Activated CD4-positive, alpha-beta T cell treated with anti-CD3 and anti-CD28 coated beads for 24 hours (primary cell): ENCODE results near the gene ZDHHC17.
"Not testable (repeated sequence)": the region's sequence is repeated elsewhere in the genome, so short reads cannot be mapped to it uniquely, and the experiment has no call there.

ENCODE experiments used
- DNase-seq, 2 donors: peaks; one replicate each; pipeline ENCODE4 v3.0.0-alpha.2; 2020; ENCODE audit warnings: low read depth in 2 of 2

The ZDHHC17 gene

DNA sequence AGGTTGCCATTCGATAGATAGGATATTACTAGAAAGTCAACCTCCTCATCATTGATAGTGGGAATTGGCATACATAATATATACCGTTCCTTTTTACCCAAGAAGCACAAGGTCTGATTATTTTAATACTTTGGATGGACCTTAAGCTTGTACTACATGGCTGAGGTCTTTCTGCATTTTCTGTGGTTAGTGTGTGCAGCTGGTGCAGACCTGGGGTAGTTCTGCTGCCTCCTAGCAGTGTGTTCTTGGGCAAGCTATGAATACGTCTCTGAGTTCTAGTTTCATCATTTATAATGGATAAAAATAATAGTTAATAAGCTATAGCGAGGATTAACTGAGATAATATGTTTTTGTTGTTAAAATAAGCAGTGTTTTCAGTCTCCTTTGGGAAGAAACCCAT lies 2.2 kb downstream of the ZDHHC17 start:
- no peak for DNase-seq

DNA sequence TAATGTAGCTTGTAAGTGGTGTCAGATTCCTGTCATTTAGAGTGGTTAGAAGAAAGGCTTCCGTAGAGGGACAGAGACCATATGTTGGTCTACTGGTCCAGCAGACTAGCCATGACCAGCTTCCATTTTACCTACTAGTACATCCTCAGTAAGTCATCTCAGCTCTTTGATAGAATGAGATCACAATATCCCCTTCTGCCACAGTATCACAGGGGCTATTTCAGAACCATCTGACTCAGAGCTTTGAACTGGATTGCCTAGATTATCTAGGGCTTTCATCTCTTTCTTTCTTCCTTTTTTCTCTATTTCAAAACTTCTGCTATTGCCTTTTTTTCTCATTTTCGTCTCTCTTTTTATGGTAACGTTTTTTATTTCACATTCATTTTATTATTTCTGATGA lies 4.7 kb downstream of the ZDHHC17 start:
- no peak for DNase-seq

- no peak for DNase-seq
Observed at GRCh38 chr12:76777765-76778216, 13.9 kb downstream of the ZDHHC17 start.

DNA sequence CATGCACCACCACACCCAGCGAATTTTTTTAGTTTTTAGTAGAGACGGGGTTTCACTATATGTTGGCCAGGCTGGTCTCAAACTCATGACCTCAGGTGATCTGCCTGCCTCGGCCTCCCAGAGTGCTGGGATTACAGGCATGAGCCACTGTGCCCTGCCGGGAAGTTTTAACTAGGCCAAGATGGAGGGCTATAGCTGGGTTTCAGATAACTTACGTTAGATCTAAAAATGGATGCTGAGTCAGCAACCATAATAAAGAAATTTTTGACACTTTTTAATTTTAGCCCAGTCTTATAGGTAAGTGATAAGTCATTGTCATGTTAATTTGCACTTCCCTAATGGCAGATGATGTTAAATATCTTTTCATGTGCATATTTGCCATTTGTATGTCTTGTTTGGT lies 14.4 kb downstream of the ZDHHC17 start:
- DNase-seq = no peak

GRCh38 chr12:76779310-76779709 lies 15.4 kb downstream of the ZDHHC17 start:
- not testable (repeated sequence) for DNase-seq

GRCh38 chr12:76781321-76781720 lies 17.4 kb downstream of the ZDHHC17 start:
- DNase-seq = no peak

DNA sequence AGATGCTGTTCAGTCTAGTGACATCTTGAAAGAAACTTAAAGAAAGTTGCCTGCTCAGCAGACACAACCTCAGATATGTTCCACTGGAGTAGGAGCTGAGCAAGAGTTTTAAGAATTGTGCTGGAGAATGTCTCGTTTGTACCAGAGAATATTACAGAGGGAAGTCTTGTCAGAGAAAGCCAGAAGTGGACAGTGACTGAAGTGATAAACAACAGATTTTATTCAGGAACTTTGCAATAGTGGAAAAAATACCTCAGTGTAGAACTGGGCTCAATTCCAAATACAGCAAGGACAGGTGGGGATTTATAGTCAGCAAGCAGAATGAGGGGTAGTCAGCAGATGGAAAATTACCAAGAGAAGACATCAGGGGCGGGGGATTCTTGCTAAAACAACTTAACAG lies 18.6 kb downstream of the ZDHHC17 start:
- DNase-seq = no peak

DNA sequence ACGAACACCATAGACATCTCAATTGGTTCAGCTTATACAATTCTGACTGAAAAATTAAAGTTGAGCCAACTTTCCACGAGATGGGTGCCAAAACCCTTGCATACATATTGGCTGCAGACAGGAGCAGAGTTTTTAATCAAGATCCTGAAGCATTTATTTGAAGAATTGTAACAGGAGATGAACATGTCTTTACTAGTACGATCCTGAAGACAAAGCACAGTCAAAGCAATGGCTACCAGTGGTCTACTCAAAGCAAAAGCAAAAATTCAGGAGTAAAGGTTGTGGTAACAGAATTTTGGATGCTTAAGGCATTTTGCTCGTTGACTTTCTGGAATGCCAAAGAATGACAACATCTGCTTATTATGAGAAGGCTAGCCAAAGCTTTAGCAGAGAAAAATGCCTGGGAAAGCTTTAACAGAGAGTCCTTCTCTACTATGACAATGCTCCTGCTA lies 20.7 kb downstream of the ZDHHC17 start:
- DNase-seq = no peak

- no peak for DNase-seq
Observed at GRCh38 chr12:76785407-76785806, 21.5 kb downstream of the ZDHHC17 start.

DNA sequence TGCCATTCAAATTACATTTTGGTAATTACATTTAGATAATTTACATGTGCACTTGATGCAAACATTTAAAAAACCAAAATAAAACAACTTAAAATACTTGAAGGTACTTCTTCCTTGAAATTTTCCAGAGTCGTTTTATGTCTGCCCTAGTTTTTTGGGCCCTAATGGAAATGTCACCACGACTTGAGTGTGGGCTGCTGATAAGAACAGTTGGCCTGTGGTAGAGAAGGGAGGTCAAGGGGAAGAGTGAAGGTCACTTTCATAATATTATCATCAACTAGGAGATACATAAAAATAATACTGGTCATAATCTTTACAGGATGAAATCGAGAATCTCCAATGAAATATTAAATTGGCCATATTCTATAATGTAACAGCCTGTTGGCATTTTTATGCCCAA lies 23.1 kb downstream of the ZDHHC17 start:
- DNase-seq = no peak

DNA sequence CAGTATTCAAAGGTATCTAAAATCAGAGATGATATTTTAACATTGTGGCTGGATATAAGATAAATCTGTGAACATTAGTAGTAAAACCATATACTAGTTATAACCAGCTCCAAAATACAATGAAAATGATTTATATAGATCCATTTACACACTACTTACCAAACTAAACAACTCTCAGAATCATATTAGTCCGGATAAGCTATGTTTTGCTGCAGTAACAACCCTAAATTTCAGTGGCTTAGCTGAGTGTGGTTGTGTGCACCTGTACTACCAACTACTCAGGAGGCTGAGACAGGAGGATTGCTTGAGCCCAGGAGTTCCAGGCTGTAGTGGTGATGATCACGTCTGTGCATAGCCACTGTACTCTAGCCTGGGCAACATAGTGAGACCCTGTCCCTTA lies 23.8 kb downstream of the ZDHHC17 start:
- DNase-seq = no peak

DNA sequence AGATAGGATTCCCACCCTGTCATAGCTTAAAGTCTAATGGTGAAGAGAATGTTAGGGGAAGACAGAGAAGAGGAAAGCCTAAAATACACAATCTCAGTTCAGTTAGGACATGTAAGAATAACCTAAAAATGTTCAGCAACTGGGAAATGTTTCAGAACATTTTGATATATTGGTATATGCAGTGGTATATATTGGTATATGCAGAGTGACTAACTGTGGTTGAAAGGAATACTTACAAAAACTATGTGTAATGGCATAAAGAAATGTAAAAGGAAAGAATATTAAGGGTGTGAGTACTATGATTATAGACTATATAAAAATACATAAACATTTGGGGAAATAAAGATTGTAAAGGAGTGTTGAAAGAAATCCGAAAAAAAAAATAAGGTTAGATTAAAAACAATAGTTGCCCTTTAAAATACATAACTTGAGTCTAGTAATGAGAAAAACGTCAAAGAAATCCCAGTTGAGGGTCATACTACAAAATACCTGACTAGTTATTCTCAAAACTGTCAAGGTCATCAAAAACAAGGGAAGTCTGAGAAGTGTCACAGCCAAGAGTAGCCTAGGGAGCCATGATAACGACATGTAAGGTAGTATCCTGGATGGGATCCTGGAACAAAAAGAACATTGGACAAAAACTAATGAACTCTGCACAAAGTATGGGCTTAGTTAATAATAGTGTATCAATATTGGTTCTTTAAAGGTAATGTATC lies 25.6 kb downstream of the ZDHHC17 start:
- DNase-seq = no peak

DNA sequence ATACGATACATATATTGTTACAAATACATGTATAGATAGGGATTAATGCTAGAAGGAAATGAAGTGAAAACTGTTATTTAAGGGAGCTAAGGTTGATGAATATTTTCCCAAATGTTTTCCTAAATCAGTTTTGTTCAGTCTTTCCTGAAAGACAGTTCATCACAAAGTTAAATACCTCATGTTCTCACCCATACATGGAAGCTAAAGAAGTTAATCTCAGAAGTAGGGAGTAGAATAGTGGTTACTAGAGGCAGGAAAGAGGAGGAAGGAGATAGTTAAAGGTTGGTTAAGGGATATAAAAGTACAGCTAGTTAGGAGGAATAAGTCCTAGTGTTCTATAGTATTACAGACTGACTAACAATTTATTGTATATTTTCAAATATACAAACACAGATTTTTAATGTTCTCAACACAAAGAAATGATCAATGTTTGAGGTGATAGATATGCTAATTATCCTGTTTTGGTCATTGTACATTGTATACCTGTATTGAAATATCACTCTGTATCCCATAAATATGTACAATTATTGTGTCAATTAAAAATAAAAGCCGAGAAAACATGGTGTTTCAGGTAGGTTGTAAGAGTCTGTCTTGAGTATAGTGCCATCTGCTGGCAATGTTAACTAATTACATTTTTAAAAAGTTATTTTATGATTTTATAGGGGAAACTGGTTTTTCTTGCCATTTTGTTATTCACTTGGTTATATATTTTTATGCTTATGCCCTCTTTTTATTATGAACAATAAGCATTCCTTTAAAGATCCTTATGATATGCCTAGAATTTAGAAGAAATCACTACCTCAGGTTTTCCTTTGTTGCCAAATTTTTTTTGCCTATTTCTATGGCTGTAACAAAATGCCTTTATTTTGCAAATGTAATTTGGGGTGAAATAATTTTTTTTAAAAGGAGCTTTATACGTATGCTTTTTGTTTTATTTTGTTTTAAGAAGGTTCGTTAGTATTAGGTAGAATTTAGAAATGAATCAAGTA lies 26.9 kb downstream of the ZDHHC17 start:
- DNase-seq = no peak

GRCh38 chr12:76792828-76793227 lies 28.9 kb downstream of the ZDHHC17 start:
- DNase-seq = no peak

DNA sequence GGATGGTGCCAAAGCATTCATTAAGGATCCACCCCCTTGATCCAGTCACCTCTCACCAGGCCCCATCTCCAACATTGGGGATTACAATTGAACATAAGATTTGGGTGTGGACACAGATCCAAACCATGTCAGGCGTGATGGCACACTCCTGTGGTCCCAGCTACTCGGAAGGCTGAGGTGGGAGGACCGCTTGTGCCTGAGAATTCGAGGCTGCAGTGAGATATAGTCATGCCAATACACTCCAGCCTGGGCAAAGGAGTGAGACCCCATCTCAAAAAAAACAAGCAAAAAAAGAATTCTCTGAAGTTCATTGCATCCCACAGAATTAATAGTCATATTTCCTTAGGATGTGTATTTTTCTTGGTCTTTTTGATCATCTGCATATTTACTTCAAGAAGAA lies 34.9 kb downstream of the ZDHHC17 start:
- DNase-seq = no peak

- DNase-seq = no peak
Observed at GRCh38 chr12:76799362-76799761, 35.4 kb downstream of the ZDHHC17 start.

GRCh38 chr12:76802060-76802459 lies 38.1 kb downstream of the ZDHHC17 start:
- DNase-seq = no peak

- DNase-seq = no peak
Observed at GRCh38 chr12:76804435-76804976, 40.6 kb downstream of the ZDHHC17 start.

- DNase-seq = no peak
Observed at GRCh38 chr12:76810671-76811419, 46.9 kb downstream of the ZDHHC17 start.

DNA sequence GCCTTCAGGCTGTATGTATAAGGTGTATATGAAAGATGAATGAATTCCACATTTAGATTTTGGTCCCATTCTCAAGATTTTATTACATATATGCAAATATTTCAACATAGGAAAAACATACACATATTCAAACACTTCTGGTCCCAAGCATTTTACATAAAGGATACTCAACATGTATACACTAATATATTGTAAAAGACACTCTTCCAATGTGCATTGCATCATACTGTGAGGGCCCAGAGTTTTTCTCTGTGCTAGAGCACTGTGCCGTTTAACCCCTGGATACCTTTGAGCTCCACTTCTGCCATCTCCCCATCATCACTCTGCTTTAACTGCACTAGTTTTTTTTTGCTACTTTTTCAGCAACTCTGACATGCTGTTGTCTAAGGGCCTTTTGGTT lies 48.1 kb downstream of the ZDHHC17 start:
- DNase-seq = no peak

DNA sequence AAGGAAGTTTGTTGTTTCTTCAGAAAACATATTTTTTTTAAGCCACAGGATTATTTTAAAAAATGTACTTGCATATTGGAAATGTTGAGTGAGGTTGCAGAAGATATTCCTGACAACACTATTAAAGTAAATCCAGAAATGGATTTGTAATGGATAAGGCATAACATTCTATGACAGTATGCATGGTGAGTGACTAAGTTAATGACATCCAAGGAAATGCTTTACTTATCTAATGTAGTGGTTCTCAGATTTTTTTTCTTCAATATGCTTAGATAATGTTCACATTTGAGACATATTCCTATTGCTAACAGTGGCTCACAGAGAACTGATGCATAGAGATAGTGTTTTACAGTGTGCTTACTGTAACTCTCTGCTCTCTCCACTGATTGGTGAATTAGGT lies 49.4 kb downstream of the ZDHHC17 start:
- no peak for DNase-seq

- DNase-seq = no peak
Observed at GRCh38 chr12:76813972-76814371, 50.1 kb downstream of the ZDHHC17 start.
